ENCODE results near the gene KCNAB1. TPM values are rescaled to one million over a fixed set of nuclear protein-coding genes. Genes with fewer than 3 reads are reported as not detected.

KCNAB1 gene
- total and polyA plus RNA-seq, 2 experiments from 2014 or later: 0.80 to 1.4 TPM

- no peaks in the 10 kb centered on the region for H4K20me1 ChIP-seq (ENCODE audit: insufficient read depth, poor library complexity, severe bottlenecking)
- H3K9me2 ChIP-seq (replicated peaks; ENCODE audit: insufficient read depth): no peaks in the 10 kb centered on the region
- TF ChIP-seq, protein P1, sequence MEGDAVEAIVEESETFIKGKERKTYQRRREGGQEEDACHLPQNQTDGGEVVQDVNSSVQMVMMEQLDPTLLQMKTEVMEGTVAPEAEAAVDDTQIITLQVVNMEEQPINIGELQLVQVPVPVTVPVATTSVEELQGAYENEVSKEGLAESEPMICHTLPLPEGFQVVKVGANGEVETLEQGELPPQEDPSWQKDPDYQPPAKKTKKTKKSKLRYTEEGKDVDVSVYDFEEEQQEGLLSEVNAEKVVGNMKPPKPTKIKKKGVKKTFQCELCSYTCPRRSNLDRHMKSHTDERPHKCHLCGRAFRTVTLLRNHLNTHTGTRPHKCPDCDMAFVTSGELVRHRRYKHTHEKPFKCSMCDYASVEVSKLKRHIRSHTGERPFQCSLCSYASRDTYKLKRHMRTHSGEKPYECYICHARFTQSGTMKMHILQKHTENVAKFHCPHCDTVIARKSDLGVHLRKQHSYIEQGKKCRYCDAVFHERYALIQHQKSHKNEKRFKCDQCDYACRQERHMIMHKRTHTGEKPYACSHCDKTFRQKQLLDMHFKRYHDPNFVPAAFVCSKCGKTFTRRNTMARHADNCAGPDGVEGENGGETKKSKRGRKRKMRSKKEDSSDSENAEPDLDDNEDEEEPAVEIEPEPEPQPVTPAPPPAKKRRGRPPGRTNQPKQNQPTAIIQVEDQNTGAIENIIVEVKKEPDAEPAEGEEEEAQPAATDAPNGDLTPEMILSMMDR (IDR thresholded peaks at IDR 0.05; ENCODE audit: poor library complexity): no peak
- no peak for TF ChIP-seq EZH2phosphoT487 (IDR thresholded peaks at IDR 0.05; ENCODE audit: low read depth, severe bottlenecking, unreplicated experiment)
- no peak for TF ChIP-seq EZH2 (IDR thresholded peaks at IDR 0.05; ENCODE audit: borderline replicate concordance)
- H3K79me2 ChIP-seq: no peaks in the 10 kb centered on the region
- H3K4me2 ChIP-seq: no peak overlapping the region
- H3K4me3 ChIP-seq: no peak overlapping the region
- H3K4me1 ChIP-seq (ENCODE audit: insufficient read depth): no peaks in the 10 kb centered on the region
- H3K36me3 ChIP-seq (replicated peaks; ENCODE audit: insufficient read depth, low read depth): no peaks in the 10 kb centered on the region
- H3K27ac ChIP-seq: no peak overlapping the region
- no peak overlapping the region for H2AFZ ChIP-seq
- DNase-seq (ENCODE audit: low spot score): no peak
- H3K9me3 ChIP-seq (ENCODE audit: low read depth): no peaks in the 10 kb centered on the region
- H3K27me3 ChIP-seq: no peaks in the 10 kb centered on the region
These were observed 386.9 kb downstream of the KCNAB1 start for GRCh38 chr3:156507285-156507684.

DNA sequence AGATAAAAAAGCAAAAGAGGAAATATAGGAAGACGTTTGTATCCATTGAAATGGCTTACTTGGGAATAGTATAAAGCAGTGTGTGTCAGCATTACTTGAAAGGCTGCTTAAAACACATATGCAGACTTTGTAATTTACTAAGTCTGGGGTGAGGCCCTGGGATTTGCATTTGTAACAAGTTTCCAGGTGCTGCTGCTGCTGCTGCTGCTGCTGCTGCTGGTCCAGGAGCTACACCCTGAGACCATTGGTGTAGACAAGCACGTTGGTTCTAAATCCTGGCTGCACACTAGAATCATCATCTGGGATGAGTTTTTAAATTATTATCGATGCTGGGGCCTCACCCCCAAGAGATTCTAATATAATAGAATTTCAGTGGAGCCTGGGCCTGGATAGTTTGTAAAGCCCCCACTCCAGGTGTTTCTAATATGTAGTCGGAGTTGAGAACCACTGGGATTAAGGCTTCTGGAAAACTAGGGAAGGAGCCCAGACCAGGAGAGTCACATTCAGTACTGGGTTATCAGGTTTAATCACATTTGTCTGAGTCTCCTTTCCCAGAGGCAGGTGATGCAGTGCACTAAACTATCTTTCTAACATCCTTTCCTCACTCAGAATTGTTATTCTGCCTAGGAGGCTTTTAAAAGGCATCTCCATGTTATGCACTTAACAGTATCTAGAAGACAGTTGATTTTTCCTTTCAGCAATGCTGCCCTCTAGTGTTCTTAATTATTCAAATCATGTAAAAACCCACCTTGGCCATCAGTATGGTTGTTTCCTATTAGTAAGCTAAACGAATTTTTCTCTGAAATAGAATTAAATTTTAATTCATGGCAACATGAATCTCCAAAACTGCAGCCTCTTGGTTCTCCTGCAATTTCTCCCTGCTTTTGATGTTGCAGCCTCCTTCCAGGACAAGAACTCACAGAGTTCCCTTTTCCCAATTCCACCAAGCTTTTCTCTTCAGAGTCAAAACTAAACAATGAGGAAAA is 389.1 kb downstream of the KCNAB1 start:
- H3K27me3 ChIP-seq: no peaks in the 10 kb centered on the region
- TF ChIP-seq, protein P1 (IDR thresholded peaks at IDR 0.05; ENCODE audit: poor library complexity): peak; percentile 73
- no peak for TF ChIP-seq EZH2 (IDR thresholded peaks at IDR 0.05; ENCODE audit: borderline replicate concordance)
- DNase-seq (ENCODE audit: low spot score): peak; percentile 75
- no peak overlapping the region for H3K4me2 ChIP-seq
- H3K9me3 ChIP-seq (ENCODE audit: low read depth): no peaks in the 10 kb centered on the region
- no peaks in the 10 kb centered on the region for H4K20me1 ChIP-seq (ENCODE audit: insufficient read depth, poor library complexity, severe bottlenecking)
- no peaks in the 10 kb centered on the region for H3K4me1 ChIP-seq (ENCODE audit: insufficient read depth)
- no peaks in the 10 kb centered on the region for H3K9me2 ChIP-seq (replicated peaks; ENCODE audit: insufficient read depth)
- WGBS (ENCODE audit: low lambda C conversion rate, missing lambda C conversion rate): 52% methylated on average over 5 of the region's 5 CpGs
- no peaks in the 10 kb centered on the region for H3K79me2 ChIP-seq
- no peak overlapping the region for H2AFZ ChIP-seq
- H3K4me3 ChIP-seq: no peak overlapping the region
- H3K36me3 ChIP-seq (replicated peaks; ENCODE audit: insufficient read depth, low read depth): no peaks in the 10 kb centered on the region
- H3K27ac ChIP-seq: no peak overlapping the region

DNA sequence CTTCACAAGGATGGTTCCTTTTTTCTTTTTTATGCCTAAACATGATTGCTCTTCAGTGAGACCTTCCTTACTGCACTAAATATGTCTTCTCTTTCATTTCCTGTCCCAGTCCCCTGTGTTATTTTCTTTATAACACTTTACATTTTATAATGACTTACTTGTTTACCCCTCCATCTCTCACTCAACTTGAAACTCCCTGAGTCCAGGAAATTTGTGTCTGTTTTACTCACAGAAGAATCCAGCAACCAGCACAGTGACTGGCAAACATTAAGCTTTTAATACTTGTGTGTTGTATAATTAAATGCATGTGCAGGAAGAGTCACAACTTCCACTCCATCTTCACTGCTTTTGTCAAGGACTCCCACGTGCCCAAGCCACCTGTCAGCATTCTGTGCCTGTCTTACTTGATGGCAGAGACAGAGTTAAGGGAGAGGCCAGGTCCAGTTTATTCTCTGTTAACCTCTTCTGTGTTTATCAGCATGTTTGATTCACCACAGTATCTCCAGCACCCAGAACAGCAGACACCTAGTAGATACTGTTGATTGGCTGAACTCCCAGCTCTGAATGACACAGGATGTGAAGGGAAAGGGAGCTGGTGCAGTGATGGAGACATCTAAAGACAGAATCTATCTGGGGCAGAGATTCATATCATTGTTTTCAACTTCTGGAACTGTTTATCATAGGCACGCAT is 391.8 kb downstream of the KCNAB1 start:
- no peaks in the 10 kb centered on the region for H3K9me3 ChIP-seq (ENCODE audit: low read depth)
- no peaks in the 10 kb centered on the region for H3K79me2 ChIP-seq
- H3K9me2 ChIP-seq (replicated peaks; ENCODE audit: insufficient read depth): no peaks in the 10 kb centered on the region
- no peak overlapping the region for H3K27ac ChIP-seq
- no peaks in the 10 kb centered on the region for H4K20me1 ChIP-seq (ENCODE audit: insufficient read depth, poor library complexity, severe bottlenecking)
- no peak for DNase-seq (ENCODE audit: low spot score)
- no peak overlapping the region for H2AFZ ChIP-seq
- H3K27me3 ChIP-seq: no peaks in the 10 kb centered on the region
- H3K4me3 ChIP-seq: no peak overlapping the region
- 68% methylated on average over 2 of the region's 2 CpGs for WGBS (ENCODE audit: low lambda C conversion rate, missing lambda C conversion rate)
- H3K36me3 ChIP-seq (replicated peaks; ENCODE audit: insufficient read depth, low read depth): no peaks in the 10 kb centered on the region
- no peak overlapping the region for H3K4me2 ChIP-seq
- no peaks in the 10 kb centered on the region for H3K4me1 ChIP-seq (ENCODE audit: insufficient read depth)
- TF ChIP-seq, protein P1 (IDR thresholded peaks at IDR 0.05; ENCODE audit: poor library complexity): no peak
- no peak for TF ChIP-seq EZH2phosphoT487 (IDR thresholded peaks at IDR 0.05; ENCODE audit: low read depth, severe bottlenecking, unreplicated experiment)
- TF ChIP-seq EZH2 (IDR thresholded peaks at IDR 0.05; ENCODE audit: borderline replicate concordance): no peak

All from hepatocyte (in vitro differentiated cells).